WI38 (cell line): ENCODE results near the gene MAPT.

ENCODE experiments used
- H3K4me3 ChIP-seq: 2 replicates; pipeline ENCODE4 v1.5.1; 2011; ENCODE audit warnings: low read depth, mild to moderate bottlenecking, control low read depth, low read length
- TF ChIP-seq, protein P1 (sequence below): IDR thresholded peaks from 2 replicates; pipeline ENCODE4 v1.5.1; 2012; ENCODE audit warnings: low read depth, mild to moderate bottlenecking, control low read depth, low read length

Gene MAPT

DNA sequence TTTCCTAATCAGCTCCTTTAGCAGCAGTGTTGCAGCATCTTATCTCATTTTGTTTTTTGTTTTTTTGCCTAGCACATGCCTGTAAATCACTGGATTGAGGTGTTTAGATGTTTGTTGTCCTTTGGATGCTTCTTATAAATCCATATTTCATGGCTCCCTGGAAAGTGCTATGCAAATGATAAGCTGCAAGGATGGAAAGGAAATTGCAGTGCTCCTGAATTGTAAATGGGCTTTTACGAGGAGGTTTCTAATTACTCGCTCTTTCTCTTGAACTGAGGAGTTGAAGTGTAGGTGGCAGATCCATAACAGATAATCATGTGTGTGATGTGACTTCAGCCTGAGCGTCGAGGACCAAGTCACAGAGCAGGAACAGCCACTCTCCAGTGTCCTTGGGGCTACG, 45.0 kb downstream of the MAPT start:
- TF ChIP-seq, protein P1, sequence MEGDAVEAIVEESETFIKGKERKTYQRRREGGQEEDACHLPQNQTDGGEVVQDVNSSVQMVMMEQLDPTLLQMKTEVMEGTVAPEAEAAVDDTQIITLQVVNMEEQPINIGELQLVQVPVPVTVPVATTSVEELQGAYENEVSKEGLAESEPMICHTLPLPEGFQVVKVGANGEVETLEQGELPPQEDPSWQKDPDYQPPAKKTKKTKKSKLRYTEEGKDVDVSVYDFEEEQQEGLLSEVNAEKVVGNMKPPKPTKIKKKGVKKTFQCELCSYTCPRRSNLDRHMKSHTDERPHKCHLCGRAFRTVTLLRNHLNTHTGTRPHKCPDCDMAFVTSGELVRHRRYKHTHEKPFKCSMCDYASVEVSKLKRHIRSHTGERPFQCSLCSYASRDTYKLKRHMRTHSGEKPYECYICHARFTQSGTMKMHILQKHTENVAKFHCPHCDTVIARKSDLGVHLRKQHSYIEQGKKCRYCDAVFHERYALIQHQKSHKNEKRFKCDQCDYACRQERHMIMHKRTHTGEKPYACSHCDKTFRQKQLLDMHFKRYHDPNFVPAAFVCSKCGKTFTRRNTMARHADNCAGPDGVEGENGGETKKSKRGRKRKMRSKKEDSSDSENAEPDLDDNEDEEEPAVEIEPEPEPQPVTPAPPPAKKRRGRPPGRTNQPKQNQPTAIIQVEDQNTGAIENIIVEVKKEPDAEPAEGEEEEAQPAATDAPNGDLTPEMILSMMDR: no peak
- no peak overlapping the region for H3K4me3 ChIP-seq

DNA sequence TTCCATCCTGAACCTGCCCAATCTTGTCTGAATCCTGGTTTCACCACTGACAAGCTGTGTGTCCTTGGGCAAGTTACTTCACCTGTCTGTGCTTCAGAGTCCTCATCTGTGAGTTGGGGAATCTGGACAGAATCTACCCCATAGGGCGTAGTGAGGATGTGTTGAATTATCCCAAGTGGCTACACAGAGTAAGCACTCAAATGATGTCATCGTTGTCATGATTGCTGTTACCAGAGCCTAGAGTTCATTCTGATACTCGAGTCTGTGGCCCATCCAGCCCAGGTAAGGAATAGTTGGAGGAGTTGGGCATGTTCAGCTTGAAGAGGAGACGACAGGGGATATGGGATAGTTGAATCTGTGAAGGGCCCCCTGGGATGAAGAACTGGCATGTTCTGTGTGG, 45.9 kb downstream of the MAPT start:
- TF ChIP-seq, protein P1: no peak
- H3K4me3 ChIP-seq: no peak overlapping the region

DNA sequence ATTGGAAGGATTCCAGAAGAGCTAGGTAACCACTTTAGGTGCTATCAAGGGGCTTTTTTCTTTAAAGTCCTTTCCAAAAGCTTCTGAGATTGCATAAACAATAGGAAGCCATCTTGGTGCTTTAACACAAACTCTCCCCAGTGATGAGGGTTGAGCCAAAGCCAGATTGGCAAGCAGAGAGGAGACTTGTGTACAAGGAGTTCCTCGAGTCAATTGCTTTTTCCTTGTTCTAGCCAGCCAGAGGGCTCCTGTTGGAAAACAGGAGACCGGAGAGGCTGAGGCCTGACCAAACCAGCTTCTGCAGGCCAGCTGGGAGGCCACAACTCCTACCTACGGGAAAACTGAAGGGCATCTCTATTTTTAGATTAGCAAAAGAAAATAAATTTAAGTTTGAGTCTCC, 46.5 kb downstream of the MAPT start:
- TF ChIP-seq, protein P1: no peak

DNA sequence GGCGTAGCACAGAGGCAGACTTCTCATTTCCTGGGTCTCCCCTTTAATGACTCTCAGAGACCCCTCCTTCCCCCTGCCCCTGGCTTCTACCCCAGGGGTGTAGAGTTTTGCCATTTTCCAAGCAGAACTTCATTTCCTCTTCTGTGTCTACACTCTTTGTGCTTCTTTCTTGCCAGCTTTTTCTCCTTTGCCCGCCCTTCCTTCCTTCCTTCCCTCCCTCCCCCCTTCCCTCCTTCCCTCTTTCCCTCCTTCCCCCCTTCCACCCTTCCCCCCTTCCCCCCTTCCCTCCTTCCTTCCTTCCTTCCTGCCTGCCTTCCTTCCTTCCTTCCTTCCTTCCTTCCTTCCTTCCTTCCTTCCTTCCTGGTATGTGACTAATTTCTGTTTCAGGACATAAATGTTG, 47.0 kb downstream of the MAPT start:
- TF ChIP-seq, protein P1: no peak
- no peak overlapping the region for H3K4me3 ChIP-seq

More for the DNA sequence above, 46.5 kb downstream of the MAPT start:
- H3K4me3 ChIP-seq: no peak overlapping the region

DNA sequence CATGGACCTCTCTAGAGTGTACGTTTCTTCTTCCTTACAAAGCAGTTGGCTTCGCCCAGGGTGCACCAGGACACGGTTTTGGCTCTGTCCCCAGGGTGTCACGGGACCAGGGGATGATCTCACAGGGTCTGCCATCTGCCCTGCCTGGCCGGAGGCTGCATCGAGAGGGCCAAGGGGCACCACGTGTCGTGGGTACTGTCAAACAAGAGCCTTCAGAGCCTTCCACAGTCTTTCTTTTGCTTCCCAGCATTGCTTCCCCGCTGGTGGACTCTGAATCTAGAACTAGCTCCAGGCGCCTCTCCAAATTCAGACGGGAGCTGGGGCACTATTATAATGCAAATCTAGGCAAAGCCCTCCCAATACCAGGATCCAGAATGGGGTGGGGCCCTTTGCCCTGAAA, 47.9 kb downstream of the MAPT start:
- TF ChIP-seq, protein P1: no peak
- no peak overlapping the region for H3K4me3 ChIP-seq

DNA sequence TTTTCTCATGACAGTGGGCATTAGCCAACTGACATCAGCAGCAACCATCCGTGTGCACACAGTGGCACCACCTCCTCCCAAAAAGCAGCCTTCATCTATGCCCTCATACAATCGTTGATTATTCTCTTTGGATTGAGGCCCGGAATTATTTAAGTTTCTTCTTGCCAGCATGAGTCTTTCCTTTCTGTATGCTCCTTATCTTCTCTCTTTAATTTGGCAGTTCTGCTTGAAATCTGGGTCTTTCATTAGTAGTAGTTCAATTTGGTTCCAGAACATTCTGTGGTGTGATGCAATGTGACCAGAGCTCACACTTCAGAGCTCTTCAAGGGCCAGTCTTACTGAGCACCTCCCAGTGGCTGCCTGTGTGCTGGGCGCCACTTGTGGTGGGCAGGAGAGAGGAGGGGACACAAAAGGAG, 52.5 kb downstream of the MAPT start:
- TF ChIP-seq, protein P1: no peak
- H3K4me3 ChIP-seq: no peak overlapping the region

DNA sequence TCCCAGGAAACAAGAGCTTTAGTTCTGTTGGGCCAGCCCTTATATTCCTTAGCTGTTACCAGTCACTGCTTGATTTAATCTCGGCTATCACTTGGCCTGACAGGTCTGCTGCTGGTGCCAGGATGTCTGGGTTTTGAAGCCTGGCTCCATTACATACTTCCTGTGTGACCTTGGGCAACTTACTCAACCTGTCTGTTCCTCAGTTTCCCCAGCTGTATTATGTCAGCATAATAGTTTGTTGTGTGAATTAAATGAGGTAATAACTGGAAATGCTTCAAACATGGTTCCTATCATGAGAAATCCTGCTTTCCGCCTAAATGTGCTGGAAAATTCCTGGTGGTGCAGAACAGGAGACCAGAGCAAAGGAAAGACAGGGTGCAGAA, 54.1 kb downstream of the MAPT start:
- TF ChIP-seq, protein P1: no peak
- H3K4me3 ChIP-seq: no peak overlapping the region
